K562 (cell line): Measurements from ENCODE around the gene CHPF. TPM values are rescaled to one million over a fixed set of nuclear protein-coding genes. Genes with fewer than 3 reads are reported as not detected.

Experiments
- ATAC-seq: fragments of 200-7000 bp; cut with Tn5 transposase; 3 replicates; pipeline ENCODE4 v1.9.1; 2020; ENCODE audit warnings: moderate library complexity
- BruUV-seq: library from RNA; stranded (reverse); fragments of 400-500 nt; replicated peaks from 2 replicates; lab custom pipeline; 2021; lab: Mats Ljungman, UMichigan
- CTCF ChIA-PET: fragments of 300-600 bp; formaldehyde crosslinking; extraction: SDS; loops from one replicate; lab custom pipeline; 2021; ENCODE audit warnings: low intra/inter-chr PET ratio; lab: Yijun Ruan, JAX
- POLR2A ChIA-PET: fragments of 300-600, 350-650 bp; sonication (Branson Sonifier 250); formaldehyde crosslinking; extraction: SDS; loops from one replicate; lab custom pipeline; 2021; ENCODE audit warnings: antibody characterized with exemption, inconsistent platforms; lab: Yijun Ruan, JAX
- DNase-seq, 4 experiments: peaks; one replicate each; pipeline versions ENCODE4 v3.0.0 to v3.0.0-alpha.2; 2011 to 2018; ENCODE audit warnings: low spot score in 3 of 4, mixed read lengths in 3 of 4; ENCODE audit errors: extremely low read depth in 1 of 4
- FAIRE-seq: peaks from 2 replicates; lab custom pipeline; 2011; peaks lifted over from hg19 to GRCh38; lab: Jason Lieb, UNC
- H2AFZ ChIP-seq: 2 replicates; pipeline ENCODE4 v1.6.0; 2011; ENCODE audit warnings: low read depth, low read length, control low read depth, inconsistent platforms
- H3K27ac ChIP-seq: fragments of 200-600 bp; 3 replicates; pipeline ENCODE4 v1.8.0; 2011; ENCODE audit warnings: low read depth, mild to moderate bottlenecking, control low read depth, inconsistent platforms, low read length, moderate library complexity, mixed read lengths; ENCODE audit errors: extremely low read depth
- H3K27me3 ChIP-seq, 2 experiments: fragments of 300-600 bp in 1 of 2; 2 replicates in 1 of 2; 3 replicates in 1 of 2; pipeline versions ENCODE4 v1.6.0 to v1.8.0; 2011; ENCODE audit warnings: inconsistent platforms in 2 of 2, low read length in 2 of 2, mild to moderate bottlenecking in 1 of 2, mixed read lengths in 1 of 2, moderate library complexity in 1 of 2; ENCODE audit not compliant: control insufficient read depth in 2 of 2, insufficient read depth in 2 of 2
- H3K36me3 ChIP-seq: fragments of 300-600 bp; 3 replicates; pipeline ENCODE4 v1.8.0; 2011; ENCODE audit warnings: mild to moderate bottlenecking, low read length, inconsistent platforms; ENCODE audit not compliant: control insufficient read depth, insufficient read depth
- H3K4me1 ChIP-seq, 2 experiments: fragments of 200-600 bp in 1 of 2; replicated peaks in 1 of 2; 2 replicates in 1 of 2; 3 replicates in 1 of 2; pipeline versions ENCODE4 v1.5.1 to v1.8.0; 2011; ENCODE audit warnings: inconsistent platforms in 2 of 2, low read length in 2 of 2, mild to moderate bottlenecking in 1 of 2, mixed read lengths in 1 of 2, moderate library complexity in 1 of 2; ENCODE audit not compliant: control insufficient read depth in 2 of 2, insufficient read depth in 2 of 2
- H3K4me2 ChIP-seq: 2 replicates; pipeline ENCODE4 v1.6.1; 2011; ENCODE audit warnings: low read length, control low read depth, inconsistent platforms, mixed read lengths; ENCODE audit not compliant: insufficient read depth
- H3K4me3 ChIP-seq: fragments of 200-600 bp; sonication (generic), shearing (Covaris generic); 2 replicates; pipeline ENCODE4 v1.5.1; 2016; ENCODE audit warnings: control low read depth, inconsistent platforms
- H3K79me2 ChIP-seq: fragments of 200-600 bp; 3 replicates; pipeline ENCODE4 v1.8.0; 2011; ENCODE audit warnings: low read length, inconsistent platforms; ENCODE audit not compliant: control insufficient read depth, insufficient read depth
- H3K9ac ChIP-seq, 2 experiments: 2 replicates each; pipeline versions ENCODE4 v1.6.0 to v1.6.1; 2011; ENCODE audit warnings: low read depth in 2 of 2, low read length in 2 of 2, control low read depth in 1 of 2, inconsistent platforms in 1 of 2, mild to moderate bottlenecking in 1 of 2, mixed read lengths in 1 of 2; ENCODE audit not compliant: insufficient read depth in 1 of 2
- H3K9me1 ChIP-seq: one replicate; pipeline ENCODE4 v1.6.0; 2011; ENCODE audit warnings: inconsistent platforms, mild to moderate bottlenecking, low read length, moderate library complexity; ENCODE audit not compliant: control insufficient read depth, insufficient read depth
- H3K9me3 ChIP-seq: replicated peaks from 2 replicates; pipeline ENCODE4 v1.5.1; 2011; ENCODE audit warnings: low read depth, low read length, inconsistent platforms; ENCODE audit not compliant: control insufficient read depth, insufficient read depth
- H4K20me1 ChIP-seq: replicated peaks from 2 replicates; pipeline ENCODE4 v1.6.1; 2011; ENCODE audit warnings: low read length, inconsistent platforms, mixed read lengths; ENCODE audit not compliant: control insufficient read depth, insufficient read depth
- PRDM10 ChIP-seq: fragments of 450-650 bp; IDR thresholded peaks from 2 replicates; pipeline ENCODE4 v1.6.1; 2018; ENCODE audit not compliant: partially characterized antibody
- ZNF395 ChIP-seq: fragments of 200-800 bp; sonication (Bioruptor generic); IDR thresholded peaks from 2 replicates; pipeline ENCODE4 v1.6.1; 2017; ENCODE audit warnings: missing genetic modification characterization, missing compliant biosample characterization
- WGBS: fragments of 100-300 bp; shearing (Covaris generic); methylation state at CpG from one replicate; pipeline ENCODE4 v1.1.6; 2016; ENCODE audit warnings: low coverage, mixed read lengths; ENCODE audit not compliant: insufficient coverage; ENCODE audit errors: missing lambda C conversion rate; 5-methylcytosine and 5-hydroxymethylcytosine counted together
- in situ Hi-C: fragments of 300-500 bp; cut with MboI; formaldehyde crosslinking; loops from 4 replicates; pipeline ENCODE4 v1.15.0; 2018; ENCODE audit warnings: inconsistent platforms, mixed read lengths
- intact Hi-C: fragments of 100-400 bp; cut with micrococcal nuclease; formaldehyde crosslinking; loops from 2 replicates; pipeline ENCODE4 v1.14.2; 2022
- polyA plus RNA-seq, 8 experiments: library from polyadenylated mRNA; depleted of rRNA in 4 of 8; stranded (reverse) in 5 of 8; unstranded in 3 of 8; fragments of >200 nt; fragmentation: Nextera tagmentation in 2 of 8; fragmentation: Illumina TruSeq in 1 of 8; extraction: Ambion mirVana in 2 of 8; extraction: Trizol in 1 of 8; gene quantifications; 2 replicates each; pipeline versions ENCODE4 v1.2.1 to v1.2.3, GENCODE V29; 2011 to 2014; ENCODE audit warnings: inconsistent platforms in 1 of 8, missing spikeins in 1 of 8
- total RNA-seq, 7 experiments: library from RNA; depleted of rRNA in 6 of 7; stranded (reverse); fragments of >200 nt in 6 of 7; fragmentation: Illumina TruSeq in 2 of 7; extraction: Trizol in 2 of 7; gene quantifications; 2 replicates each; pipeline versions ENCODE4 v1.2.1 to v1.2.3, GENCODE V29; 2011 to 2021; ENCODE audit warnings: low replicate concordance in 1 of 7

The CHPF gene
- total and polyA plus RNA-seq, 9 of the 15 experiments (the other 6 are each of a cell fraction or from before 2014, with no cell fraction given): 0.15 to 57.2 (median 7.9) TPM

GRCh38 chr2:219574484-219575311 is 31.1 kb upstream of the CHPF start:
- no peaks in the 10 kb centered on the region for H3K9me1 ChIP-seq
- 56% methylated on average over 7 of the region's 22 CpGs for WGBS
- intact Hi-C loops (no loop called here), in situ Hi-C loops (no loop called here)
- H4K20me1 ChIP-seq: no peaks in the 10 kb centered on the region
- ATAC-seq: no peak
- TF ChIP-seq ZNF395 (no peak), PRDM10 (peak; percentile 86)
- peaks cover 7% of the 10 kb centered on the region for H3K79me2 ChIP-seq
- H3K4me3 ChIP-seq: no peak overlapping the region
- no peak overlapping the region for H3K4me2 ChIP-seq
- CTCF ChIA-PET: no interaction called here
- POLR2A ChIA-PET: no interaction called here
- H3K27ac ChIP-seq: no peak overlapping the region
- H3K9me3 ChIP-seq: no peaks in the 10 kb centered on the region
- no TSS peak for BruUV-seq
- no peak for FAIRE-seq
- peaks cover 40 to 59% of the 10 kb centered on the region in 2 experiments; a peak in 4 of 5 replicates for H3K4me1 ChIP-seq
- H3K36me3 ChIP-seq: peaks cover 5% of the 10 kb centered on the region; the same call in 1 of the 3 replicates
- H3K27me3 ChIP-seq: no peaks in the 10 kb centered on the region
- DNase-seq: peak in 1 of 4 experiments; percentile 18
- peak overlapping the region in 1 of 2 experiments; percentile 77; a peak in 2 of 4 replicates for H3K9ac ChIP-seq
- no peak overlapping the region for H2AFZ ChIP-seq
